Transverse colon (tissue), 4 donors: ENCODE measurements around the gene DLEU7.

Experiments used
- CTCF ChIP-seq, 5 experiments: fragments of 200-600 bp in 3 of 5; fragments of 450-650 bp in 2 of 5; sonication (generic) in 3 of 5; IDR thresholded peaks; 1 replicate in 2 of 5; 2 replicates in 3 of 5; pipeline ENCODE4 v1.5.1; 2016 to 2017; ENCODE audit warnings: antibody characterized with exemption in 5 of 5, inconsistent platforms in 3 of 5, mild to moderate bottlenecking in 2 of 5, moderate library complexity in 1 of 5
- POLR2AphosphoS5 ChIP-seq, 3 donors: sonication (generic); formaldehyde crosslinking; IDR thresholded peaks; one replicate each; pipeline ENCODE4 v1.6.1; 2016; ENCODE audit warnings: antibody characterized with exemption in 3 of 3

- TF ChIP-seq CTCF (IDR thresholded peaks at IDR 0.05) (no peak), POLR2AphosphoS5 (IDR thresholded peaks at IDR 0.05) (no peak)
These were observed 23.5 kb upstream of the DLEU7 start for GRCh38 chr13:50866817-50867636.
